IPS DF 6.9 (cell line): ENCODE measurements around the gene ADGRA1.

Experiments used
- DNase-seq: peaks from one replicate; pipeline ENCODE4 v3.0.0-alpha.2; 2013; ENCODE audit warnings: low read depth, low spot score
- H3K27ac ChIP-seq: one replicate; pipeline ENCODE4 v1.5.1; 2013; ENCODE audit warnings: low read length, control low read depth
- H3K27me3 ChIP-seq: 2 replicates; pipeline ENCODE4 v1.6.1; 2013; ENCODE audit warnings: mild to moderate bottlenecking, low read length; ENCODE audit not compliant: control insufficient read depth, insufficient read depth
- H3K36me3 ChIP-seq: 2 replicates; pipeline ENCODE4 v1.6.1; 2013; ENCODE audit warnings: low read length; ENCODE audit not compliant: control insufficient read depth, insufficient read depth
- H3K4me1 ChIP-seq: 2 replicates; pipeline ENCODE4 v1.6.1; 2013; ENCODE audit warnings: low read length; ENCODE audit not compliant: control insufficient read depth, insufficient read depth
- H3K4me3 ChIP-seq: 2 replicates; pipeline ENCODE4 v1.5.1; 2013; ENCODE audit warnings: mild to moderate bottlenecking, low read length
- H3K9me3 ChIP-seq: 2 replicates; pipeline ENCODE4 v1.6.1; 2013; ENCODE audit warnings: low read length, inconsistent platforms; ENCODE audit not compliant: control insufficient read depth, insufficient read depth
- WGBS: extraction: QIAGEN DNeasy Blood & Tissue Kit; methylation state at CpG from one replicate; pipeline ENCODE4 v1.1.7; 2013; ENCODE audit warnings: mixed read lengths, missing lambda C conversion rate; ENCODE audit not compliant: insufficient read length, insufficient coverage; 5-methylcytosine and 5-hydroxymethylcytosine counted together

ADGRA1 gene

DNA sequence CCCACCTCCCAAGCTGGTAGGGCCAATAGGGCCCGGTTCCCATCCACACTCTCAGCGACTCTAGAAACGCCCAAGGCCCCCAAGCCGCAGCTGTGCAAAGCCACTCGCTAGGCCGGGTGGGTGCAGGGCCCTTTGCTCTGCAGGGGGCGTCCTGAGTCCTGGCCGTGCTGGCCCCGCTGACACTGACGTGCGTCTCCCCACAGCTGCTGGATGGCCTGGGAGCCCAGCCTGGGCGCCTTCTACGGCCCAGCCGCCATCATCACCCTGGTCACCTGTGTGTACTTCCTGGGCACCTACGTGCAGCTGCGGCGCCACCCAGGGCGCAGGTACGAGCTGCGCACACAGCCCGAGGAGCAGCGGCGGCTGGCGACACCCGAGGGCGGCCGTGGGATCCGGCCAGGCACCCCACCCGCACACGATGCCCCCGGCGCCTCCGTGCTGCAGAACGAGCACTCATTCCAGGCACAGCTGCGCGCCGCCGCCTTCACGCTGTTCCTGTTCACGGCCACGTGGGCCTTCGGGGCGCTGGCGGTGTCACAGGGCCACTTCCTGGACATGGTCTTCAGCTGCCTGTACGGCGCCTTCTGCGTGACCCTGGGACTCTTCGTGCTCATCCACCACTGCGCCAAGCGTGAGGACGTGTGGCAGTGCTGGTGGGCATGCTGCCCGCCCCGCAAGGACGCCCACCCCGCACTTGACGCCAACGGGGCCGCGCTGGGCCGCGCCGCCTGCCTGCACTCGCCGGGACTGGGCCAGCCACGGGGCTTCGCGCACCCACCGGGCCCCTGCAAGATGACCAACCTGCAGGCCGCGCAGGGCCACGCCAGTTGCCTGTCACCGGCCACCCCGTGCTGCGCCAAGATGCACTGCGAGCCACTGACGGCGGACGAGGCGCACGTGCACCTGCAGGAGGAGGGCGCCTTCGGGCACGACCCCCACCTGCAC lies 40.7 kb downstream of the ADGRA1 start:
- no peaks in the 10 kb centered on the region for H3K9me3 ChIP-seq
- H3K4me1 ChIP-seq: no peaks in the 10 kb centered on the region; the same call in 1 of the 2 replicates
- H3K36me3 ChIP-seq: no peaks in the 10 kb centered on the region; the same call in 1 of the 2 replicates
- no peak for DNase-seq
- no CpG with 5 or more reads among the region's 83 CpGs for WGBS
- no peaks in the 10 kb centered on the region for H3K27me3 ChIP-seq
- H3K27ac ChIP-seq: no peak overlapping the region
- no peak overlapping the region for H3K4me3 ChIP-seq

GRCh38 chr10:133129071-133129858 lies 41.5 kb downstream of the ADGRA1 start:
- Histone ChIP-seq H3K4me3 (no peak overlapping the region), H3K9me3 (no peaks in the 10 kb centered on the region), H3K27ac (no peak overlapping the region), H3K4me1 (no peaks in the 10 kb centered on the region; the same call in 1 of the 2 replicates), H3K36me3 (no peaks in the 10 kb centered on the region; the same call in 1 of the 2 replicates), H3K27me3 (no peaks in the 10 kb centered on the region)
- DNase-seq: no peak
- WGBS: no CpG with 5 or more reads among the region's 39 CpGs

DNA sequence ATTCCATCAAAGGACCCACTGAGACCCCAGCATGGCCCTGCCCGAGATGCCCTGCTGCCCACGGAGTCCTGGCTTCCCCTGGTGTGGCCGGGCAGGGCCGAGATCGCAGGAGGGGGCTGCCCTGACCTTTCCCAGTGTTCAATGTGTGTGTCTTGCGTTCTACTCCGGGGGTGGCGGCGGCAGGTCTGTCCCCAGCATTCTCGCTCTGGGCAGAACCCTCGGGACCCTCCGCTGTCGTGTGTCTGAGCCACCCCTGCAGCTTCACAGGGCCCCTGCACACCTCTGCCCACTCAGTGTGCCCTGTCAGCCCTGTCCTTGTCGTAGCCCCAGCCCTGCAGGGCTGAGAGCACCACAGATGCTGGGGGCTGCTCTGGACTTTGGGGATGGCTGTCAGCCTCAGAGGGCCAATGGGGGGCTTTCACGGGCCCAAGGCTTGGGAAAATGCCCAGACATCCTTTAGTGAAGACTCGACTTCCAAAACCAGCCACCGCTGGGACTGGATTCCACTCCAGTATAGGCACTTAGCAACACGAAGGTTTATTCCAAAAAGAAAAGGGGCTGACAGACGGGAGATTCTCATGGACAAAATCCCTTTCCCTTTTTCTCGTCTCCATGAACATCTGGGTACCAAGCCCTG lies 42.3 kb downstream of the ADGRA1 start:
- DNase-seq: no peak
- Histone ChIP-seq H3K36me3 (no peaks in the 10 kb centered on the region; the same call in 1 of the 2 replicates), H3K4me1 (no peaks in the 10 kb centered on the region; the same call in 1 of the 2 replicates), H3K27me3 (no peaks in the 10 kb centered on the region), H3K4me3 (no peak overlapping the region), H3K9me3 (no peaks in the 10 kb centered on the region), H3K27ac (no peak overlapping the region)
- WGBS: no CpG with 5 or more reads among the region's 20 CpGs

DNA sequence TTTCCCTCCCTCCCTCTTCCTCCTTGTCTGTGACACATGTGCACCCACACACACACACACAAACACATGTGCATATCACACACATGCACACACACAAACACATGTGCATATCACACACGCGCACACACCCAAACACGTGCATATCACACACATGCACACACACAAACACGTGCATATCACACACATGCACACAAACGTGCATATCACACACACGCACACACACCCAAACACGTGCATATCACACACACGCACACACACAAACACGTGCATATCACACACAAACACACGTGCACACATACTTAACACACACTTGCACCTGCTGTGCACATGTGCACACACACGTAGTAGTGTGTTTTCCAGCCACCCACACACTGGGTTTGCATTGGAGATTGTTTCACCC lies 42.9 kb downstream of the ADGRA1 start:
- 100% methylated on average over 5 of the region's 11 CpGs for WGBS
- Histone ChIP-seq H3K4me3 (no peak overlapping the region), H3K27me3 (no peaks in the 10 kb centered on the region), H3K4me1 (no peaks in the 10 kb centered on the region; the same call in 1 of the 2 replicates), H3K36me3 (no peaks in the 10 kb centered on the region; the same call in 1 of the 2 replicates), H3K9me3 (no peaks in the 10 kb centered on the region), H3K27ac (no peak overlapping the region)
- no peak for DNase-seq

- Histone ChIP-seq H3K4me1 (no peaks in the 10 kb centered on the region; the same call in 1 of the 2 replicates), H3K27me3 (no peaks in the 10 kb centered on the region), H3K27ac (no peak overlapping the region), H3K36me3 (no peaks in the 10 kb centered on the region; the same call in 1 of the 2 replicates), H3K9me3 (no peaks in the 10 kb centered on the region), H3K4me3 (no peak overlapping the region)
- no CpG with 5 or more reads among the region's 18 CpGs for WGBS
- no peak for DNase-seq
Measured at GRCh38 chr10:133131053-133131452, 43.3 kb downstream of the ADGRA1 start.

DNA sequence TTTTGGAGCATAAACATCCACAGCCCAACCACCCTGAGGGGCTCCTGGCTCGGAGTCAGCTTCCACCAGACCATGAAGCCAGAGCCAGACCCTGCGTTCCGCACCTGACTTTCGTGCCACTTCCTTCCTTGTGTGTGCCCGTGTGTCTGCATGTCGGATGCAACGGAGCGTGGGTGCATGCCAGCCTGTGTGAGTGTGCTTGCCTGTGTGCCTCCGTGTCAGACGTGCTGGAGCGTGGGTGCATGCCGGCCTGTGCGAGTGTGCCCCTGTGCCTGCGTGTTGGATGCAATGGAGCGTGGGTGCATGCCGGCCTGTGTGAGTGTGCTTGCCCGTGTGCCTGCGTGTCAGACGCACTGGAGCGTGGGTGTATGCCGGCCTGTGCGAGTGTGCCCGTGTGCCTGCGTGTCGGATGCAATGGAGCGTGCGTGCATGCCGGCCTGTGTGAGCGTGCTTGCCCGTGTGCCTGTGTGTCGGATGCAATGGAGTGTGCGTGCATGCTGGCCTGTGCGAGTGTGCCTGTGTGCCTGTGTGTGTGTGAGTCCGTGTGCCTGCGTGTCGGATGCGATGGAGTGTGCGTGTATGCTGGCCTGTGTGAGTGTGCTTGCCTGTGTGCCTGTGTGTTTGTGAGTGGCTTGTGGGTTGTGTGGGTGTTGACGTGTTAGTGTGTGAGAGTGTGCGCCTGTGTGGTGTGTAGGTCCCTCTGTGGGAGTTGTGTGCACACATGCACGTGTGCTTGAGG lies 44.2 kb downstream of the ADGRA1 start:
- Histone ChIP-seq H3K4me3 (no peak overlapping the region), H3K27me3 (no peaks in the 10 kb centered on the region), H3K4me1 (no peaks in the 10 kb centered on the region; the same call in 1 of the 2 replicates), H3K36me3 (no peaks in the 10 kb centered on the region; the same call in 1 of the 2 replicates), H3K9me3 (no peaks in the 10 kb centered on the region), H3K27ac (no peak overlapping the region)
- no peak for DNase-seq
- no CpG with 5 or more reads among the region's 41 CpGs for whole genome bisulfite sequencing

- Histone ChIP-seq H3K27ac (no peak overlapping the region), H3K27me3 (no peaks in the 10 kb centered on the region), H3K4me3 (no peak overlapping the region), H3K4me1 (no peaks in the 10 kb centered on the region; the same call in 1 of the 2 replicates), H3K9me3 (no peaks in the 10 kb centered on the region), H3K36me3 (no peaks in the 10 kb centered on the region; the same call in 1 of the 2 replicates)
- no CpG with 5 or more reads among the region's 26 CpGs for WGBS
- no peak for DNase-seq
Measured at GRCh38 chr10:133132473-133133291, 45.0 kb downstream of the ADGRA1 start.

DNA sequence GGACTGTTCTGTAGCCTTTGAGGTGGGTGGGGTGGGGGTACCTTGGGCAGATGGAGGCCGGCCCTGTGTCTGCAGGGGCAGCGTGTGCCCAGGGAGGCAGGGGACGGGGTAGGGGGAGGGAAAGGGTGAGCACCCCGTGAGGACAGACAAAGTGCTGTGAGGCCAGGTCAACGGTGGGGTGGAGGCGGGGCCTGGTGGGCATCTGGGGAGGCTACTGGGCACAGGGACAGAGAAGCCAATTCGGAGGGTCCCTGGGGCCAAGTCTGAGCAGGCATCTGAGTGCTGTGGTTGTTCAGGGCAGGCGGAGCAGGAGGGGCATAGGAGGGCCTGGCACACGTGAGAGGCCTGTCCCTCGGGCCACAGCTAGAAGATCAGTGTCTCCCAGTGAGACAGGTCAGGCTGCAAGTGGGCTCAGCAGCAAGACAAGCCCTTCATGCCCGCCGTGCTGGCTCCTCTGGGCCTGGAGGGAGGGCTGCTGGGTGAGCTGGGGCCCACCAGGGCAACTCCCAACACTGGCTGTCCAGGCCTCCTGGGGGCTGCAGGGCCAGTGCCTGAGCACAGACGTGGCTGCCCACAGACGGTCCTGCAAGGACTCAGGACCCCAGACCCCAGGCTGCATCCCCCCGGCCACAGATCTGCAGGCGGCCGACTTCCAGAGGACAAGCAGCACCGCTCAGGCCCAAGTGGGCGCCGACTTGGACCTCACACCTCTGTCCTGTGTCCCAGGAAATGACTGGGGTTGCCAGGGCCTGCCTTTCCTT lies 45.9 kb downstream of the ADGRA1 start:
- Histone ChIP-seq H3K9me3 (no peaks in the 10 kb centered on the region), H3K4me3 (no peak overlapping the region), H3K27me3 (no peaks in the 10 kb centered on the region), H3K36me3 (no peaks in the 10 kb centered on the region), H3K27ac (no peak overlapping the region), H3K4me1 (no peaks in the 10 kb centered on the region; the same call in 1 of the 2 replicates)
- whole genome bisulfite sequencing: no CpG with 5 or more reads among the region's 20 CpGs
- DNase-seq: no peak
